ENCODE measurements around the gene MARCHF3.
A peak's percentile ranks its signal among the peaks of the same experiment; 100 is the strongest.
"Not testable (repeated sequence)": the region's sequence is repeated elsewhere in the genome, so short reads cannot be mapped to it uniquely, and the experiment has no call there.

MARCHF3 gene

DNA sequence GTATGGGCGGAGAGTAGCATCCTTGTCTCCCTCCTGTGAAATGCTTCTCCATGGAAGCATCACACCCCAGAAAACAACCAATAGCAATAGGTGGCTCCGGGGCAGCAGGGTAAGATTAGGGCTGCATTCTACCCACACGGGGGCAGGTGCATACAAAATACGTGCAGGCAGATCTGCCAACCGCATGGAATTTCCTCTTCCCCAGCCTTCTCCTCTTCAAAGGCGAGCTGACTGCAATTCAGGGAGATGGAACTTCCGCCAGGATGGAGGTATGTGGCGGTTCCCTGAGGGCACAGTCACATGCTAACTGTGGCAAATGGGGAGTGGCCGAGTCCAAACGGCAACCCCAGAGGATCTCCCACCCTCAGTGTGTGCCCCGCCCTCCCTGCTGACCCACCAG lies 171.9 kb downstream of the MARCHF3 start:
- Histone ChIP-seq H3K9ac (ENCODE audit: low read depth, low read length) (no peak overlapping the region), H3K4me2 (ENCODE audit: low read length) (no peak overlapping the region), H3K4me1 (ENCODE audit: control insufficient read depth, insufficient read depth, low read length) (peaks cover 4% of the 10 kb centered on the region), H3K4me3 (ENCODE audit: low read length) (no peak overlapping the region), H3K27me3 (ENCODE audit: control insufficient read depth, insufficient read depth, low read length) (no peaks in the 10 kb centered on the region), H3K36me3 (ENCODE audit: insufficient read depth, low read length) (no peaks in the 10 kb centered on the region), H3K9me3 (replicated peaks; ENCODE audit: low read length) (no peaks in the 10 kb centered on the region)

DNA sequence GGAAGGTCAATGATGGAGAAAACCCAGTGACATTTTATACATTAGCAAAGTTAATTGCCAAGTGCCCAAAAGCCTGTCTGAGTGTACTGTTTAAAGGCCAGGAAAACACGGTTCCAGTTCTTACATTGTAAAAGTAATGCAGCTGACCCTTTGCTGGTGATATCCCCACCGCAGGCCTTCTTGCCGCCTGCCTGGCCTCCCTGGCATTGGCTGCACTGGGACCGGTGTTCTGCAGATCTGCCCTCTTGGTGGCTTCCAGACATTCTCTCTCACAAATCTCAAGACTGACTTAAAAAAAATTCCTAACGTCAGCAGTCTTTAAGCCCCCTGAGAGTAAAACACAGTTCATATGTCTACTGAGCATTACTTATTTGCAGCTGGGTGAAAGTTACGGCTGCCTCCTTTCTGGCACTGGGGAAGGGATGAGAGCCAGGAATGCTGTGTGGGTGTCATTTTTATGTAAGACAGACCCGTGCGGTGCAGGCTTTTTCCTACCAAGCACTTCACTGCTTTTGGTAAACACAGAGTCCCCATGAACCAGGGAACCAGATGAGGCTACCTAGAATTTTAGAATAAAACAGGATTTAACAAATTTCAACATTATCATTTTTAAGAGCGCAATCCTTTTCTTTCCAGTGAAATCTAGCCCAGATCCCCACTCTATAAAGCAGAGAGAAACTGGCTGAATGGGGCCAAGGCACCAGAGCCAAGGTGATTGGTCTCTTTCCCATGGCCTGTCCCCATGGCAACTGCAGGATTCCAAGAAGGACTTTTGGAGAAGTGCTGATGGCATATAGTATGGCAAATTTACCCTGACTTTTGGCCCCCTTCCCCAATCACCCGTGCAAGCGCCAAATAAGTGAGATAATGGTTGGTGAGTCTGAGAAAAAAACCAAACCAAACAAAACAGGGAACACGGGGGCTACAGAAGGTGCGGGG lies 172.6 kb downstream of the MARCHF3 start:
- Histone ChIP-seq H3K4me3 (ENCODE audit: low read length) (no peak overlapping the region), H3K36me3 (ENCODE audit: insufficient read depth, low read length) (no peaks in the 10 kb centered on the region), H3K27me3 (ENCODE audit: control insufficient read depth, insufficient read depth, low read length) (no peaks in the 10 kb centered on the region), H3K9me3 (replicated peaks; ENCODE audit: low read length) (no peaks in the 10 kb centered on the region), H3K4me2 (ENCODE audit: low read length) (no peak overlapping the region), H3K9ac (ENCODE audit: low read depth, low read length) (no peak overlapping the region), H3K4me1 (ENCODE audit: control insufficient read depth, insufficient read depth, low read length) (peaks cover 8% of the 10 kb centered on the region)

DNA sequence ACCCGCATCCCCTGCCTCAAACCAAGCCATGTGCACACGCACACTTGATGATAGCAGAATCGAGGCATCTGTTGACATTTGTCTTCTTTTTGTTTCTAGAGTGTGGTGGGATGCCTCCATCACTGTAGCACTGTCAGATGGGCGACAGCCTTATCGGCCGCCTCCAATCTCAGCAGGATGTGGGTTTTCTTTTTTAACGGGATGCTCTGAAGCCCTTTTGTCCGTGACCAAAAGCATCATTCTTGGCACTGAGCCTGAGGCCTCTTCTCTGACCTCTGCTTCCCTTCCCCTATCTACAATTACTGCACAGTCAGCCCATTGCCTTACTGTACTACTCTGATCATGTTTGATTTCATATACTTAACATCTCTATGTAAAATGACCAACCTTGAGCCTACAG lies 175.1 kb downstream of the MARCHF3 start:
- no peak overlapping the region for H3K9ac ChIP-seq (ENCODE audit: low read depth, low read length)
- H3K36me3 ChIP-seq (ENCODE audit: insufficient read depth, low read length): no peaks in the 10 kb centered on the region
- H3K4me1 ChIP-seq (ENCODE audit: control insufficient read depth, insufficient read depth, low read length): peaks cover 28% of the 10 kb centered on the region
- H3K27me3 ChIP-seq (ENCODE audit: control insufficient read depth, insufficient read depth, low read length): no peaks in the 10 kb centered on the region
- H3K4me2 ChIP-seq (ENCODE audit: low read length): no peak overlapping the region
- no peak overlapping the region for H3K4me3 ChIP-seq (ENCODE audit: low read length)
- H3K9me3 ChIP-seq (replicated peaks; ENCODE audit: low read length): no peaks in the 10 kb centered on the region

DNA sequence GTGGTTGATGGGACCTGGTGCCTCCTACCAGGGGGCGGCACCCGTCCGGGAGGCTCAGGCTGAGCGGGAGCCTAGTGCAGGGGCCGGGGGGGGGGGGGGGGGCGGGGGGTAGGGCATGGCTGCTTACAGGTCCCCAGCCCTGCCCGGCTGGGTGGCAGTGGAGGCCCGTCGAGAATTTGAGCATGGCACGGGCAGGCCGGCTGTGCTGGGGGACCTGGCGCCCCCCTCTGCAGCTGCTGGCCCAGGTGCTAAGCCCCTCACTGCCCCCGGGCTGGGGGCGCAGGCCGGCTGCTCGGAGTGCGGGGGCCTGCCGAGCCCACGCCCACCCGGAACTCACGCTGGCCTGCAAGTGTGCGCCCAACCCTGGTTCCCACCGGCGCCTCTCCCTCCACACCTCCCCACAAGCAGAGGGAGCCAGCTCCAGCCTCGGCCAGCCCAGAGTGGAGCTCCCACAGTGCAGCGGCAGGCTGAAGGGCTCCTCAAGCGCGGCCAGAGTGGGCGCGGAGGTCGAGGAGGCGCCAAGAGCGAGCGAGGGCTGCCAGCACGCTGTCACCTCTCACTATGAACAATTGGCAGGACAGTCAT lies 175.7 kb downstream of the MARCHF3 start:
- Histone ChIP-seq H3K9ac (ENCODE audit: low read depth, low read length) (no peak overlapping the region), H3K4me1 (ENCODE audit: control insufficient read depth, insufficient read depth, low read length) (peaks cover 28% of the 10 kb centered on the region), H3K4me2 (ENCODE audit: low read length) (no peak overlapping the region), H3K36me3 (ENCODE audit: insufficient read depth, low read length) (no peaks in the 10 kb centered on the region), H3K27me3 (ENCODE audit: control insufficient read depth, insufficient read depth, low read length) (no peaks in the 10 kb centered on the region), H3K9me3 (replicated peaks; ENCODE audit: low read length) (no peaks in the 10 kb centered on the region), H3K4me3 (ENCODE audit: low read length) (no peak overlapping the region)

DNA sequence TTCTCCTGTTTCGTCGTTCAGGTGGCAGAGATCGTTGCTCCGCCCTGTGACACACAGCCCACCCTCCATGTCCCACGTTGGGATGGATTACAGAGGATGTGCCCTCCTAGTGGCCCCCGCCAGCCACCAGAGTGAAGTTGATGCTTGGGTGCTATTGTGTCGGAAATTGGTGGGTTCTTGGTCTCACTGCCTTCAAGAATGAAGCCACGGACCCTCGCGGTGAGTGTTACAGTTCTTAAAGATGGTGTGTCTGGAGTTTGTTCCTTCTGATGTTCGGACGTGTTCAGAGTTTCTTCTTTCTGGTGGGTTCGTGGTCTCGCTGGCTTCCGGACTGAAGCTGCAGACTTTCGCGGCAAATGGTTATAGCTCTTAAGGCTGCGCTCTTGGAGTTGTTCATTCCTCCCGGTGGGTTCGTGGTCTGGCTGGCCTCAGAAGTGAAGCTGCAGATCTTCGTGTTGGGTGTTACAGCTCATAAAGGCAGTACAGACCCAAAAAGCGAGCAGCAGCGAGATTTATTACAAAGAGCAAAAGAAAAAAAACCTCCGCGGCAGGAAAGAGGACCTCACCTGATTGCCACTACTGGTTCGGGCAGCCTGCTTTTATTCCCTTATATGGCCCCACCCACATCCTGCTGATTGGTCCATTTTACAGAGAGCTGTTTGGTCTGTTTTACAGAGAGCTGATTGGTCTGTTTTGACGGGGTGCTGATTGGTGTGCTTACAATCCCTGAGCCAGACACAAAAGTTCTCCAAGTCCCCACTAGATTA lies 176.6 kb downstream of the MARCHF3 start:
- H3K4me3 ChIP-seq (ENCODE audit: low read length); H3K9me3 ChIP-seq (replicated peaks; ENCODE audit: low read length); H3K9ac ChIP-seq (ENCODE audit: low read depth, low read length); H3K4me2 ChIP-seq (ENCODE audit: low read length); H3K36me3 ChIP-seq (ENCODE audit: insufficient read depth, low read length); H3K27me3 ChIP-seq (ENCODE audit: control insufficient read depth, insufficient read depth, low read length): not testable (repeated sequence)
- H3K4me1 ChIP-seq (ENCODE audit: control insufficient read depth, insufficient read depth, low read length): peaks cover 28% of the 10 kb centered on the region

DNA sequence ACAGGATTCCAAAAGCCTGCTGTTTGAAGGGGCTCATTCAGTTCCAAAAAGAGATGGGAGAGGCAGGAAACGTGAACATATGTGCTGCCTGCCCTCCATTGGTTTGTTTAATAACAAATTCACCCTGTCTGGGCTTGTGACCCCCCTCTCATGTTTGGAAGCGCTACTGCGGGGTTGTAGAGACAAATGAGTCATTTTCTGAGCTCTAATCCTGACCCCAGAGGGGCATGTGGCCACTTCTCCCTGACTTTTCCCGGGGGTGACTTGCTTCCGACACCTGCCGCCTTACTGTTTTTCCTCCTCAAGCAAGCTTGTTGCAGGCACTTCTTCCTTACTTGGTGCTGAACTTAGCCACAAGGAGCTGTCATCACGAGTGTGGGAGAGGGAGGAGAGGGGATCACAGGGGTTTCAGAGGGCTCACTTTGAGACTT lies 177.5 kb downstream of the MARCHF3 start:
- Histone ChIP-seq H3K27me3 (ENCODE audit: control insufficient read depth, insufficient read depth, low read length) (no peaks in the 10 kb centered on the region), H3K4me2 (ENCODE audit: low read length) (no peak overlapping the region), H3K4me1 (ENCODE audit: control insufficient read depth, insufficient read depth, low read length) (peaks cover 28% of the 10 kb centered on the region), H3K36me3 (ENCODE audit: insufficient read depth, low read length) (no peaks in the 10 kb centered on the region), H3K4me3 (ENCODE audit: low read length) (no peak overlapping the region), H3K9ac (ENCODE audit: low read depth, low read length) (no peak overlapping the region), H3K9me3 (replicated peaks; ENCODE audit: low read length) (no peaks in the 10 kb centered on the region)

DNA sequence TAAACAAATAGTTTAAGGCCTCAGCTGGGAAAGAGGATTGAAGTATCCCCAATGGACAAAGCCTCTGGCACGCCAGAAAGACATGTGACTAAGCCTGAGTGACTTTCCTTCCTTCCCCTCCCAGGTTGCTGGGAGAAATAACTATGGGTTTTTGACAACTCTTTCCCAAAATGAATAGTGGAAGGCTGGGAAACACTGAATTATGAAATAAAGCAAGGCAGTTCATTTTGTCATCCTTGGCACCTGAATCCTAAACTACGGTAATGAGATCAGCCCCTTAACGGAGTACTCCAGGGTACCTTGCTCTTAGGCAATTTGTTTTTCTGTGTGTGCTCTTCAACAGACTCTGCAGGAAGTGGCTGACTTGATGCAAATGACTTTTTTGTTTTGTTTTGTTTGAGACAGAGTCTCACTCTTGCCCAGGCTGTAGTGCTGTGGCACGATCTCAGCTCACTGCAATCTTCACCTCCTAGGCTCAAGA lies 178.2 kb downstream of the MARCHF3 start:
- Histone ChIP-seq H3K9me3 (replicated peaks; ENCODE audit: low read length) (no peaks in the 10 kb centered on the region), H3K27me3 (ENCODE audit: control insufficient read depth, insufficient read depth, low read length) (no peaks in the 10 kb centered on the region), H3K4me1 (ENCODE audit: control insufficient read depth, insufficient read depth, low read length) (peaks cover 31% of the 10 kb centered on the region), H3K4me3 (ENCODE audit: low read length) (peak overlapping the region; percentile 12), H3K4me2 (ENCODE audit: low read length) (peak overlapping the region; percentile 49), H3K36me3 (ENCODE audit: insufficient read depth, low read length) (no peaks in the 10 kb centered on the region), H3K9ac (ENCODE audit: low read depth, low read length) (peak overlapping the region; percentile 14)

DNA sequence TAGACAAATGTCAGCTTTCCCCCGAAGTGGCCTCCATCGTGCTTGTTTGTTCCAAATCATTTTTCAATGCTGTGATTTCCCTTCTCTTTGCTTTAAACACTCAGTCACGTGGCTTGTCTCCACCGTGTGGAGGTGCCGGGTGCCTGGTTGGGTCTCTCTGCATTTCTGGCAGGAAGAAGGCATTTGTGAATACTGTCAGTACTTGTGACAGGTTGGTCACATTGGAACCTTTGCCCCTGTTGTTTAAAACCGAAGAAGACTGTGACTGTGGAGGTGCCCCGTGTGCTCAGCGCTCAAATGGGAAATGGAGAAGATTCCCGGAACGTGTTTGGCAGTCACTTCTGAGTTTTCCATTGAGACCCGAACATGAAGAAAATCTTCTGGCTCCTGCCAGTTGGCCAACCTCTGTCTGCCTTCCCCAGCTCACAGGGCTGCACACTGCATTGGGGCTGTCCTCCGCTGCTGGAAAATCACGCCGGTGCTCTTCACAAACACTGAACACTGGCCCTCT lies 178.8 kb downstream of the MARCHF3 start:
- no peaks in the 10 kb centered on the region for H3K27me3 ChIP-seq (ENCODE audit: control insufficient read depth, insufficient read depth, low read length)
- H3K9ac ChIP-seq (ENCODE audit: low read depth, low read length): no peak overlapping the region
- peak overlapping the region; percentile 12 for H3K4me3 ChIP-seq (ENCODE audit: low read length)
- H3K36me3 ChIP-seq (ENCODE audit: insufficient read depth, low read length): no peaks in the 10 kb centered on the region
- peaks cover 37% of the 10 kb centered on the region for H3K4me1 ChIP-seq (ENCODE audit: control insufficient read depth, insufficient read depth, low read length)
- peak overlapping the region; percentile 49 for H3K4me2 ChIP-seq (ENCODE audit: low read length)
- no peaks in the 10 kb centered on the region for H3K9me3 ChIP-seq (replicated peaks; ENCODE audit: low read length)

DNA sequence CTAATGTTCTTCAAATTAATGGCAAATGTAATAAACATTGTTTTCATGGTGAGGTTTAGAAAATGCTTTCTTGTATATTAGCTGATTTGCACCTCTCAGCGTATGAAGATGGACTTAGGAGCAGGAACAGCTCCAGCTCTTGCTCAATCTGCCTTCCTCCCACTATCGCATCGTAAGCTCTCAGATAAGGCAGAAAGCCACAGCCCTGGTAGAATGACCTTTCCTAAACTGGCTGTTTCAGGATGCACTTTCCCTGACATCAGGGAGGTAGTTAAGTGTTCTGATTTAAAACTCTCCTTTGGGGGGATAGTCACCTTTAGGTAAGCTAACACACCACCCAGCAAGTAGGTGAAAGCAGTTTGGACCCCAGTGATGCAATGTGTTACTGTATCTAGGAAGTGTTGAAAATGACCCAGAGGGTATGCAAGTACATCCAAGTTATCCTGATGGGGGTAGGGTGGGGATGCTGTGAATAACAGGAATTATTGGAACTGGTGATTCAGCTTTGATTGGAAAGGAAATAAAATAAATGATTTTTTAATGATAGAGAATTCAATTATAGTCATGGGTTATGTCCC lies 181.2 kb downstream of the MARCHF3 start:
- H3K27me3 ChIP-seq (ENCODE audit: control insufficient read depth, insufficient read depth, low read length): no peaks in the 10 kb centered on the region
- H3K36me3 ChIP-seq (ENCODE audit: insufficient read depth, low read length): no peaks in the 10 kb centered on the region
- H3K4me2 ChIP-seq (ENCODE audit: low read length): no peak overlapping the region
- no peaks in the 10 kb centered on the region for H3K9me3 ChIP-seq (replicated peaks; ENCODE audit: low read length)
- no peak overlapping the region for H3K4me3 ChIP-seq (ENCODE audit: low read length)
- H3K9ac ChIP-seq (ENCODE audit: low read depth, low read length): no peak overlapping the region
- H3K4me1 ChIP-seq (ENCODE audit: control insufficient read depth, insufficient read depth, low read length): peaks cover 46% of the 10 kb centered on the region

DNA sequence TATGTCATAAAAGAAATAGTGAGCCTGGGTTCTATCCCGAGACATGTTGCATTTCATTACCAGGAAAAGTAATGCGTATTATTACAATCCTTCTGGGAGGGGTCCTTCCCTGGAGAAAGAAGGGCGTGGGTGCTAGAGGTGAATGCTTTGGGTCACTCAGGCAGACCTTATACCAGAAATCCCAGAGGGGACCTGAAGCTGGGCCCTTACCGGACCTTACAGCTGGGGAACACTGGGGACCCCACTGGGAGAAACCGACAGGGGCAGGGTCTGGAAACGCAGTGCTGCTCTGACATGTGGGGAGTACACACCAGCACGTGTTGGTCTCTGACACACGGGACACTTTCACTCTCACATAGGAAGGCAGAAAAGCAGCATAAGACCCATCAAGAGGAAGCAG lies 182.1 kb downstream of the MARCHF3 start:
- Histone ChIP-seq H3K36me3 (ENCODE audit: insufficient read depth, low read length) (no peaks in the 10 kb centered on the region), H3K9me3 (replicated peaks; ENCODE audit: low read length) (no peaks in the 10 kb centered on the region), H3K27me3 (ENCODE audit: control insufficient read depth, insufficient read depth, low read length) (no peaks in the 10 kb centered on the region), H3K4me2 (ENCODE audit: low read length) (no peak overlapping the region), H3K4me3 (ENCODE audit: low read length) (no peak overlapping the region), H3K9ac (ENCODE audit: low read depth, low read length) (no peak overlapping the region), H3K4me1 (ENCODE audit: control insufficient read depth, insufficient read depth, low read length) (peaks cover 46% of the 10 kb centered on the region)

DNA sequence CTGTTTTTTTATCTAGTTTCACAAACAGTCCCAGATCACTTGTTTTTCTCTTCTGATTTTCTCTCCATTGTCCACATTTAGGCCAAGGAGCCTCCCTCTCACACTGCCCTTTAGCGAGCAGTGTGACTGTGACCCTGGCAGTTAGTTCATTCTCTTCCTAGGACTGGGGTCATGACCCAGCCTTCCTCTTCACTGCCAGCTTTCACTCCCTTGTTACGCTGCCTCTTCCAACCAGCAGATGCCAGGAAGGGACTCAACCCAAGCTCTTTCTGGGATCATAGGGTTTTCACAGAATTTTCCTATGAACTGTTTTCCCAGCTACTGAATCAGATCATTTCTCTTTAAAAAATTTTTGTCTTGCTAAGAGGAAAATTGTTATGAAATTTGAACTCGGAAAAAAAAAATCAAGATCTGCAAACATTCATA lies 182.5 kb downstream of the MARCHF3 start:
- Histone ChIP-seq H3K9ac (ENCODE audit: low read depth, low read length) (no peak overlapping the region), H3K4me1 (ENCODE audit: control insufficient read depth, insufficient read depth, low read length) (peaks cover 43% of the 10 kb centered on the region), H3K9me3 (replicated peaks; ENCODE audit: low read length) (no peaks in the 10 kb centered on the region), H3K36me3 (ENCODE audit: insufficient read depth, low read length) (no peaks in the 10 kb centered on the region), H3K27me3 (ENCODE audit: control insufficient read depth, insufficient read depth, low read length) (no peaks in the 10 kb centered on the region), H3K4me3 (ENCODE audit: low read length) (no peak overlapping the region), H3K4me2 (ENCODE audit: low read length) (no peak overlapping the region)

Data from skeletal muscle satellite cell (primary cell).